K562 treated with DMSO at 1 percent for 4 hours (cell line): ENCODE data around the gene DBF4. TPM values are rescaled to one million over a fixed set of nuclear protein-coding genes. Genes with fewer than 3 reads are reported as not detected.

Experiments
- total RNA-seq: library from RNA; unstranded; fragments of 300-600 nt; gene quantifications from 2 replicates; pipeline ENCODE4 v1.2.3, GENCODE V29; 2022; ENCODE audit not compliant: insufficient read depth

Gene DBF4, protein sequence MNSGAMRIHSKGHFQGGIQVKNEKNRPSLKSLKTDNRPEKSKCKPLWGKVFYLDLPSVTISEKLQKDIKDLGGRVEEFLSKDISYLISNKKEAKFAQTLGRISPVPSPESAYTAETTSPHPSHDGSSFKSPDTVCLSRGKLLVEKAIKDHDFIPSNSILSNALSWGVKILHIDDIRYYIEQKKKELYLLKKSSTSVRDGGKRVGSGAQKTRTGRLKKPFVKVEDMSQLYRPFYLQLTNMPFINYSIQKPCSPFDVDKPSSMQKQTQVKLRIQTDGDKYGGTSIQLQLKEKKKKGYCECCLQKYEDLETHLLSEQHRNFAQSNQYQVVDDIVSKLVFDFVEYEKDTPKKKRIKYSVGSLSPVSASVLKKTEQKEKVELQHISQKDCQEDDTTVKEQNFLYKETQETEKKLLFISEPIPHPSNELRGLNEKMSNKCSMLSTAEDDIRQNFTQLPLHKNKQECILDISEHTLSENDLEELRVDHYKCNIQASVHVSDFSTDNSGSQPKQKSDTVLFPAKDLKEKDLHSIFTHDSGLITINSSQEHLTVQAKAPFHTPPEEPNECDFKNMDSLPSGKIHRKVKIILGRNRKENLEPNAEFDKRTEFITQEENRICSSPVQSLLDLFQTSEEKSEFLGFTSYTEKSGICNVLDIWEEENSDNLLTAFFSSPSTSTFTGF
- total RNA-seq: 32.5 and 34.0 TPM in 2 replicates

DNA sequence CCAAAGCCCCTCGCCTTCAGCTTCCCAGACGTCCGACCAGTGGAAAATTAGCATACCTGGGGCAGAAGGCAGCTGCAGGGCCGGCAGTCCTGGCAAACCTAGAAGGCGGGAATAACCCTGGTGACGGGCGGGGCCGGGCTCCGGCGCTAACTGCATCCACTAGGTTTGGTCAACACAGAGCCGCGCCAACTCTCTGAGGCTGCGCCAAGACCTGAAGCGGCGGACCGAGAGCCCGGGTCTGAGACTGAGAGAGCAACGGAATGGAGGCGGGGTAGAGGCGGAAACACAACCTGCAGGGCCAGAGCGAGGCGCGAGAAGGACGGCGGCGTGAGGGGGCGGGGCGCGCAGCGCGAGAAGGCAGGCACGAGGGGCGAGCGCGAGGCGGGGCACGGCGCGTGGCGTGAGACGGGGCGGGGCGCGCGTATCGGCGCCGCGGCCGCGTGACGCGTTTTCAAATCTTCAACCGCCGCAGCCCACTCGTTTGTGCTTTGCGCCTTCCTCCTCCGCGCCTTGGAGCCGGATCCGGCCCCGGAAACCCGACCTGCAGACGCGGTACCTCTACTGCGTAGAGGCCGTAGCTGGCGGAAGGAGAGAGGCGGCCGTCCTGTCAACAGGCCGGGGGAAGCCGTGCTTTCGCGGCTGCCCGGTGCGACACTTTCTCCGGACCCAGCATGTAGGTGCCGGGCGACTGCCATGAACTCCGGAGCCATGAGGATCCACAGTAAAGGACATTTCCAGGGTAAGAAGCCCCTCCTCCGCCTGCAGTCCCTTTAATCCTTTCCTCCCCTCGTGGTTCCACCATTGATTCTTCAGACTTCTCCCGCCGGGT is at the start of gene DBF4, which contains the start of gene SLC25A40:
Gene DBF4, plus strand, starts transcription at position 454 of the 829 bp plus-strand sequence. Its CDS starts 240 bp downstream, at position 694.
Gene SLC25A40, minus strand, starts transcription at position 321 of the 829 bp plus-strand sequence. CDS start 17,633 bp downstream, outside the sequence.

DNA sequence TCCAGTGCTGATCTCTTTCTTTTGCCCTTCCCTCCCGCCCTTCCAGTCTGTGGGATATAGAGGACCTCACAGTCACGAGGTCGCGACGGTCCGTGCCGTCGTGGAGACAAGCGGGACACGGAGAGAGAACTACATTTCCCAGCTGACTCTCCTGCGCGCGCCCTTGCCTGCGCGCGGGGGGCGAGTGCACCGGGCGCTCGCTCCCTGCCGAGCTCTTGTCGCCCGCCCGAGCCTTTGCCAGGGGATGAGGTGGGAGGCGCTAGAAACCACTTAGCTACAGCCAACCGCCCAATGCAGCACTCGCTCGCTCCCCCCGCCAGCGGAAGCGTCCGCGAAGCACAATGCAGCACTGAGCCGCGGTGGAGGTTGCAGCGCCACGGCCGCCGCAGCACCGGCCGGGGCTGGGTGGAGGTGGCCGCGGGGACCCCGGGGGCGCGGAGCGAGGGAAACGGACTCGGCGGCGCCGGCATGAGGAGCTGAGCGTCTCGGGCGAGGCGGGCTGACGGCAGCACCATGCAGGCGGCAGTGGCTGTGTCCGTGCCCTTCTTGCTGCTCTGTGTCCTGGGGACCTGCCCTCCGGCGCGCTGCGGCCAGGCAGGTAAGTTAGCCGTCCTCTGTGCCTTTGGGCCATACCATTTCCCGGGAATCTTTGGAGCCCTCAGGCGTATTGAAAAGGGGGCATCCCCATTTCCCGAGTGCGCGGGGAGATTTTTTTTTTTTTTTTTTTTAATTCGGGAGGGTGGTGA is 57.8 kb downstream of the DBF4 start, which contains the start of gene ADAM22:
Gene ADAM22, plus strand, starts transcription at position 299 of the 746 bp plus-strand sequence. Its CDS starts 215 bp downstream, at position 514.

Other genes starting within 250 kb of the DBF4 start
- not detected in 2 replicates for gene RUNDC3B, start 248.1 kb upstream of the DBF4 start, total RNA-seq
- gene SLC25A40, start 133 bp upstream of the DBF4 start, total RNA-seq: 11.7 and 13.4 TPM in 2 replicates
- gene ADAM22, start 57.8 kb downstream of the DBF4 start, total RNA-seq: 0.36 TPM in 1 of 2 replicates, not detected in the other